ENCODE results near the gene SLC25A20. TPM values are rescaled to one million over a fixed set of nuclear protein-coding genes. Genes with fewer than 3 reads are reported as not detected.
A peak's percentile ranks its signal among the peaks of the same experiment; 100 is the strongest.

Gene SLC25A20
- total RNA-seq, 2 experiments from 2014 or later, result 14.8 to 16.8 TPM

DNA sequence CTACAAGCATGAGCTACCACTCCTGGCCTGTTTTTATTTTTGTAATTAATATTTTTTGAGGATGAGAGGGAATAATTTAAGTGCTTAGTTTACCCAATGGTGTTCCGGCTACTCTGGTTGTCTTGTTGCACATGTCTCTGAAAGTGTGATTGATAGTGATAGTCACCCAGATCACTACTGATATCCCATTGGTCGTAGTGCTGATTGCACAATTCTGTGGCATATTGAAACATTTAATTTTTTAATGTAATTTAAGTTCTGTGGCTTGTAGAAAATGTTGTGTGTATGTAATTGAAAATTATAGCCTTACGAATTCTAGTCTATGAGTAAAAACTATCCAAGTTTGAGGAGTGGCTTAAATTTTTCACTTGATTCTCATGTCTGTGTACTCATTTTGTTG, 31.9 kb upstream of the SLC25A20 start:
- ATAC-seq, result no peak
- POLR2A ChIA-PET, result interaction anchor here (0.6 to 4.7 kb wide), 4 partner anchors 10 to 41 kb away, joined by 3 to 35 read pairs (median 3); partner anchors contain the start of gene ARIH2
- no peaks in the 10 kb centered on the region for H3K9me3 Mint-ChIP-seq
- H3K36me3 Mint-ChIP-seq (ENCODE audit: low read depth), result peaks cover 72% of the 10 kb centered on the region
- H3K27ac Mint-ChIP-seq, result no peak overlapping the region
- peaks cover 69% of the 10 kb centered on the region for H3K4me1 Mint-ChIP-seq (ENCODE audit: low read depth)
- H3K4me3 Mint-ChIP-seq, result no peak overlapping the region
- intact Hi-C loops (cut with micrococcal nuclease), result no loop called here
- DNase-seq, result no peak
- H3K27me3 Mint-ChIP-seq, result no peaks in the 10 kb centered on the region
- CTCF ChIA-PET, result interaction anchor here (1.1 to 1.5 kb wide), 3 partner anchors 13 to 67 kb away, joined by 3 to 4 read pairs (median 4); no protein-coding TSS in a partner anchor
- TF ChIP-seq, protein P1, sequence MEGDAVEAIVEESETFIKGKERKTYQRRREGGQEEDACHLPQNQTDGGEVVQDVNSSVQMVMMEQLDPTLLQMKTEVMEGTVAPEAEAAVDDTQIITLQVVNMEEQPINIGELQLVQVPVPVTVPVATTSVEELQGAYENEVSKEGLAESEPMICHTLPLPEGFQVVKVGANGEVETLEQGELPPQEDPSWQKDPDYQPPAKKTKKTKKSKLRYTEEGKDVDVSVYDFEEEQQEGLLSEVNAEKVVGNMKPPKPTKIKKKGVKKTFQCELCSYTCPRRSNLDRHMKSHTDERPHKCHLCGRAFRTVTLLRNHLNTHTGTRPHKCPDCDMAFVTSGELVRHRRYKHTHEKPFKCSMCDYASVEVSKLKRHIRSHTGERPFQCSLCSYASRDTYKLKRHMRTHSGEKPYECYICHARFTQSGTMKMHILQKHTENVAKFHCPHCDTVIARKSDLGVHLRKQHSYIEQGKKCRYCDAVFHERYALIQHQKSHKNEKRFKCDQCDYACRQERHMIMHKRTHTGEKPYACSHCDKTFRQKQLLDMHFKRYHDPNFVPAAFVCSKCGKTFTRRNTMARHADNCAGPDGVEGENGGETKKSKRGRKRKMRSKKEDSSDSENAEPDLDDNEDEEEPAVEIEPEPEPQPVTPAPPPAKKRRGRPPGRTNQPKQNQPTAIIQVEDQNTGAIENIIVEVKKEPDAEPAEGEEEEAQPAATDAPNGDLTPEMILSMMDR (IDR thresholded peaks at IDR 0.05), result no peak

DNA sequence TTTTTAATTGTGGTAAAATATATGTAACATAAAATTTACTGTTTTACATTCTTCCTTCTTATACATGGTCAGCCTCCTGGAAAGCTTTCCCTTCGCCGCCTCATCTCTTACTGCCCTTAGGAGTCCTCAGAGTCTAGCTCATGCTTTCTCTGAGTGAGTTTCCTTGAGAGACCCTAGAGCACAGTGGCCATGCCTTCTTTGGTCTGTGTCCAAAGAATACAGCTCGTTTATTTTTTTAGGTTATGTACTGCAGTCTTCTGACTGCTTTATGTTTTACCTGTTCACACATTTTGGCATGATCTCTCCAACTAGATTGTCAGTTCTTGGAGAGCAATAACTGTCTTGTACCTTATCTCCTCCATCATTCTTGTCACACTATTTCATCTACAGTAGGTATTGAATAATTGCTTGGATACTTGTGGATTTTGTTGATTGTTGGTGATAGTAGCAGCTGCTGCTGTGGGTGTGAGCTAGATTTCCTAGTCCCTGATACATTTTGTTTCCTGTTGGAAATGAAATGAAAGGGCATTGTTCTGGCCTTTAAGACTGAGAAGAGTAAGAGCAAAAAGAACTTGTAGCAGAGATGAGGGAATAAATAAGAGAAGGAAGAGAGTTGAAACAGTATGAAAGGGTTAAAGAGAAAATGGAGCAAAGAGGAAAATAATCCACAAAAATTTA, 30.8 kb upstream of the SLC25A20 start:
- Mint-ChIP-seq H3K4me3 (no peak overlapping the region), H3K27ac (peak overlapping the region; percentile 23), H3K36me3 (ENCODE audit: low read depth) (peaks cover 71% of the 10 kb centered on the region), H3K9me3 (no peaks in the 10 kb centered on the region), H3K27me3 (no peaks in the 10 kb centered on the region), H3K4me1 (ENCODE audit: low read depth) (peaks cover 67% of the 10 kb centered on the region)
- POLR2A ChIA-PET, result interaction anchor here (0.6 to 4.7 kb wide), 4 partner anchors 10 to 192 kb away, joined by 3 to 35 read pairs (median 4); partner anchors contain the start of gene ARIH2
- intact Hi-C loops (cut with micrococcal nuclease), result no loop called here
- DNase-seq (no peak), ATAC-seq (no peak)
- CTCF ChIA-PET, result interaction anchor here (0.9 to 1.5 kb wide), 3 partner anchors 10 to 66 kb away, joined by 4 to 5 read pairs (median 4); no protein-coding TSS in a partner anchor
- TF ChIP-seq, protein P1 (IDR thresholded peaks at IDR 0.05), result no peak

DNA sequence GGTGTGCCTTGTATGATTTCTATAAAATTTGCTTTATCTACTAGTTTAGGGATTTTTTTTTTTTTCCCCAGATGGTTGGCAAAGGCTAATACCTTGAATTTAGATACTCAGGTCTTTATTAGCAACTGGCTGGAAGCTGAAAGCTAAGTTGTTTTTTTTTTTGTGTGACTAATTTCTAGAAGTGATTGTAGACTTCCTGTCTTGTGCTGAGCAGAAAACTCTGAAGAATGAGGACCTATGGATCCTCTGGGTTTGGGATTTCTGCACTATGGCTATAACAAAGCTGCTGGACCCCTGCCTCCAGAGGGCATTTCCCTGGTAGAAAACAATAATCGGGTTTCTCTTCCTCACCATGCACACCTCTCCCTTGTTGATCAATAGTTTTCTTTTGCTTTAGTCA, 30.0 kb upstream of the SLC25A20 start:
- Mint-ChIP-seq H3K9me3 (no peaks in the 10 kb centered on the region), H3K27me3 (no peaks in the 10 kb centered on the region), H3K36me3 (ENCODE audit: low read depth) (peaks cover 67% of the 10 kb centered on the region), H3K4me1 (ENCODE audit: low read depth) (peaks cover 64% of the 10 kb centered on the region), H3K4me3 (peak overlapping the region; percentile 26), H3K27ac (peak overlapping the region; percentile 67)
- intact Hi-C loops (cut with micrococcal nuclease), result no loop called here
- CTCF ChIA-PET, result interaction anchor here (0.8 to 0.9 kb wide), 2 partner anchors 9 kb away, joined by 4 to 5 read pairs; no protein-coding TSS in a partner anchor
- TF ChIP-seq, protein P1 (IDR thresholded peaks at IDR 0.05), result no peak
- ATAC-seq (peak; percentile 31), DNase-seq (no peak)
- POLR2A ChIA-PET, result interaction anchor here (0.9 to 4.7 kb wide), 3 partner anchors 10 to 82 kb away, joined by 3 to 35 read pairs (median 4); partner anchors contain the start of gene ARIH2

DNA sequence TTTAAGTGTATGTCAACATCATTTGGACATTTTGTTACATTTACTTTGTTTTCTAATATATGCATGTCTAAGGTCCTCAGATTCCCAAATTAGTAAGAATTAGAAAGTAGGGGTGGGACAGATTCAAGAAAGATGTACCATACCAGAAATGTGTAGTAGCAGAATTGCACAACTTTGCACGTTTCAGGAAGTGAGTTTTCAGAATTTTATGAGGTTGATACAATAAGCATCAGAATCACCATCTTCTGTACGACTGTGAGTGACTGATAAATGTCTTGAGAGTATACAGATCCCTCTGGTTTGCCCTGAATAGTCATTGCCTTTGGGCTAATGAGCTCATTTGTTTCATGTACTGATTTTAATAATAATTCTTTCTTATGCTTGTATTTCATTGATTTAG, 29.2 kb upstream of the SLC25A20 start:
- TF ChIP-seq, protein P1 (IDR thresholded peaks at IDR 0.05), result no peak
- no peak overlapping the region for H3K4me3 Mint-ChIP-seq
- peaks cover 64% of the 10 kb centered on the region for H3K4me1 Mint-ChIP-seq (ENCODE audit: low read depth)
- peak overlapping the region; percentile 67 for H3K27ac Mint-ChIP-seq
- H3K27me3 Mint-ChIP-seq, result no peaks in the 10 kb centered on the region
- peaks cover 66% of the 10 kb centered on the region for H3K36me3 Mint-ChIP-seq (ENCODE audit: low read depth)
- no peak for DNase-seq
- peak; percentile 51 for ATAC-seq
- intact Hi-C loops (cut with micrococcal nuclease), result no loop called here
- CTCF ChIA-PET, result interaction anchor here (0.8 kb wide), 1 partner anchor 9 kb away, joined by 4 read pairs; no protein-coding TSS in a partner anchor
- H3K9me3 Mint-ChIP-seq, result no peaks in the 10 kb centered on the region
- POLR2A ChIA-PET, result interaction anchor here (0.9 to 4.7 kb wide), 3 partner anchors 9 to 40 kb away, joined by 3 to 35 read pairs (median 4); partner anchors contain the start of gene ARIH2
